ENCODE results near the gene RBM10. TPM values are rescaled to one million over a fixed set of nuclear protein-coding genes. Genes with fewer than 3 reads are reported as not detected.

RBM10 gene
- total RNA-seq, 1 experiment from 2014 or later: 56.9 TPM

- CTCF ChIA-PET: no interaction called here
- intact Hi-C loops (cut with micrococcal nuclease): loop anchor here (5.0 to 10.0 kb wide), 4 partner anchors 168 to 833 kb away; partner anchors contain the start of gene ZNF41
- H3K79me2 ChIP-seq (ENCODE audit: insufficient read depth, low read length): peaks cover 72% of the 10 kb centered on the region
- H3K9ac ChIP-seq (ENCODE audit: low read length): peak overlapping the region; percentile 93
- peaks cover 7 to 26% of the 10 kb centered on the region in 2 experiments; a peak in 3 of 4 replicates for H3K4me1 ChIP-seq (ENCODE audit: control insufficient read depth in 1 of 2, insufficient read depth in 2 of 2, low read length in 2 of 2)
- H3K4me2 ChIP-seq (ENCODE audit: low read length): peak overlapping the region; percentile 83
- POLR2A ChIA-PET: no interaction called here
- H3K4me3 ChIP-seq (replicated peaks in 1 of 2; ENCODE audit: low read depth in 1 of 2, low read length in 2 of 2): peak overlapping the region; percentile 75 to 77
- no peak for ATAC-seq
- RAD21 ChIA-PET (ENCODE audit: low non-redundant PET in 1 of 2, low total read pairs in 2 of 2, uncharacterized antibody in 2 of 2, unreplicated experiment in 2 of 2): no interaction called here
- H4K20me1 ChIP-seq (ENCODE audit: insufficient read depth): no peaks in the 10 kb centered on the region
- no peaks in the 10 kb centered on the region for H3K9me3 ChIP-seq (ENCODE audit: control insufficient read depth in 1 of 2, insufficient read depth in 1 of 2, low read depth in 1 of 2, low read length in 2 of 2)
- no peak overlapping the region for H2AFZ ChIP-seq (ENCODE audit: low read depth, low read length, poor library complexity, severe bottlenecking)
- H3K9me2 ChIP-seq (ENCODE audit: insufficient read depth): no peaks in the 10 kb centered on the region
- no peak for TF ChIP-seq YY1 (IDR thresholded peaks at IDR 0.05; ENCODE audit: extremely low read depth, insufficient replicate concordance, low read depth, low read length)
- no peak for TF ChIP-seq SP1 (IDR thresholded peaks at IDR 0.05; ENCODE audit: low read depth)
- TF ChIP-seq ELF1 (IDR thresholded peaks at IDR 0.05; ENCODE audit: borderline replicate concordance, low read depth): no peak
- TF ChIP-seq ZFX (IDR thresholded peaks at IDR 0.05): no peak
- no peak for TF ChIP-seq JUND (IDR thresholded peaks at IDR 0.05)
- no peak for TF ChIP-seq REST (IDR thresholded peaks at IDR 0.05; ENCODE audit: low read depth)
- H3K27ac ChIP-seq (ENCODE audit: low read depth, low read length): peak overlapping the region; percentile 83
- BruUV-seq (replicated peaks): TSS peak; percentile 53
- DNase-seq (ENCODE audit: low read depth, low spot score): no peak
- H3K36me3 ChIP-seq (ENCODE audit: control insufficient read depth in 1 of 2, insufficient read depth in 2 of 2, low read length in 2 of 2): peaks cover under 1 to 14% of the 10 kb centered on the region in 2 experiments; a peak in 2 of 4 replicates
- no peaks in the 10 kb centered on the region for H3K27me3 ChIP-seq (ENCODE audit: insufficient read depth, low read length)
These were observed 49.3 kb downstream of the RBM10 start for GRCh38 chrX:47194194-47194787.
